AML-193 (cell line): ENCODE data around the gene RBM19.

Source experiments
- DNase-seq, 2 experiments: peaks; one replicate each; lab custom pipeline; 2025; lab: John Stamatoyannopoulos, UW

The RBM19 gene

GRCh38 chr12:113803759-113804140, 162.4 kb downstream of the RBM19 start:
- DNase-seq, result no peak

- no peak for DNase-seq
These were observed 163.0 kb downstream of the RBM19 start for GRCh38 chr12:113802966-113803758.

GRCh38 chr12:113802000-113802749, 163.9 kb downstream of the RBM19 start:
- DNase-seq, result no peak

GRCh38 chr12:113800201-113800600, 165.9 kb downstream of the RBM19 start:
- no peak for DNase-seq

- DNase-seq, result no peak
These were observed 167.6 kb downstream of the RBM19 start for GRCh38 chr12:113798552-113798951.

- DNase-seq, result no peak
These were observed 168.6 kb downstream of the RBM19 start for GRCh38 chr12:113797535-113797868.

GRCh38 chr12:113796852-113797534, 169.1 kb downstream of the RBM19 start:
- DNase-seq, result no peak

GRCh38 chr12:113796066-113796827, 169.9 kb downstream of the RBM19 start:
- no peak for DNase-seq

- DNase-seq, result no peak
These were observed 170.7 kb downstream of the RBM19 start for GRCh38 chr12:113795445-113795844.

GRCh38 chr12:113794774-113795173, 171.4 kb downstream of the RBM19 start:
- no peak for DNase-seq

- no peak for DNase-seq
These were observed 172.9 kb downstream of the RBM19 start for GRCh38 chr12:113793250-113793649.

GRCh38 chr12:113792450-113792849, 173.7 kb downstream of the RBM19 start:
- DNase-seq, result no peak

- DNase-seq, result no peak
These were observed 177.9 kb downstream of the RBM19 start for GRCh38 chr12:113788020-113788856.

GRCh38 chr12:113786107-113786506, 180.0 kb downstream of the RBM19 start:
- DNase-seq, result no peak

GRCh38 chr12:113783811-113784210, 182.3 kb downstream of the RBM19 start:
- no peak for DNase-seq

GRCh38 chr12:113782873-113783272, 183.3 kb downstream of the RBM19 start:
- DNase-seq, result no peak

- no peak for DNase-seq
These were observed 184.5 kb downstream of the RBM19 start for GRCh38 chr12:113781415-113782198.

GRCh38 chr12:113779774-113780173, 186.4 kb downstream of the RBM19 start:
- no peak for DNase-seq

GRCh38 chr12:113778432-113779132, 187.5 kb downstream of the RBM19 start:
- no peak for DNase-seq

GRCh38 chr12:113777751-113778150, 188.4 kb downstream of the RBM19 start:
- DNase-seq, result no peak
